HCT116 (cell line): Measurements from ENCODE around the gene AVEN. TPM values are rescaled to one million over a fixed set of nuclear protein-coding genes. Genes with fewer than 3 reads are reported as not detected.

ENCODE experiments used
- ATAC-seq: fragments of 200-7000 bp; cut with Tn5 transposase; 2 replicates; pipeline ENCODE4 v1.9.1; 2020; ENCODE audit warnings: mild to moderate bottlenecking, moderate library complexity
- BruUV-seq: library from RNA; stranded (reverse); fragments of 400-500 nt; replicated peaks from 2 replicates; lab custom pipeline; 2021; lab: Mats Ljungman, UMichigan
- CTCF ChIA-PET: fragments of 300-600 bp; sonication (Branson Sonifier 250); formaldehyde crosslinking; loops from one replicate; lab custom pipeline; 2021; ENCODE audit warnings: antibody characterized with exemption; lab: Charles Lee
- POLR2A ChIA-PET: fragments of 300-600, 350-600 bp; sonication (Branson Sonifier 250); formaldehyde crosslinking; loops from one replicate; lab custom pipeline; 2021; ENCODE audit warnings: antibody characterized with exemption; lab: Charles Lee
- RAD21 ChIA-PET, 2 experiments: fragments of 300-600 bp; sonication (Branson Sonifier 250); formaldehyde crosslinking; loops; one replicate each; lab custom pipeline; 2023; ENCODE audit warnings: low total read pairs in 2 of 2; ENCODE audit not compliant: uncharacterized antibody in 2 of 2, unreplicated experiment in 2 of 2, low non-redundant PET in 1 of 2; lab: Charles Lee
- DNase-seq: peaks from one replicate; pipeline ENCODE4 v3.0.0-alpha.2; 2010; ENCODE audit warnings: low read depth, low spot score
- H2AFZ ChIP-seq: fragments of 200-600 bp; shearing (Covaris generic), sonication (generic); 2 replicates; pipeline ENCODE4 v1.6.1; 2017; ENCODE audit warnings: low read depth, mixed run types, mixed read lengths, antibody characterized with exemption, low read length; ENCODE audit not compliant: poor library complexity, severe bottlenecking
- H3K27ac ChIP-seq: 2 replicates; pipeline ENCODE4 v1.5.1; 2012; ENCODE audit warnings: low read depth, low read length
- H3K27me3 ChIP-seq: fragments of 200-600 bp; sonication (generic); 2 replicates; pipeline ENCODE4 v1.6.1; 2016; ENCODE audit warnings: mixed run types, low read length, mixed read lengths; ENCODE audit not compliant: insufficient read depth
- H3K36me3 ChIP-seq, 2 experiments: fragments of 200-500 bp in 1 of 2; fragments of 200-600 bp in 1 of 2; sonication (Bioruptor generic) in 1 of 2; sonication (generic) in 1 of 2; 2 replicates each; pipeline versions ENCODE4 v1.5.1 to v1.6.1; 2014 to 2016; ENCODE audit warnings: low read length in 2 of 2, inconsistent platforms in 1 of 2, mixed read lengths in 1 of 2, mixed run types in 1 of 2; ENCODE audit not compliant: insufficient read depth in 2 of 2, control insufficient read depth in 1 of 2
- H3K4me1 ChIP-seq, 2 experiments: fragments of 200-600 bp in 1 of 2; sonication (generic) in 1 of 2; 2 replicates each; pipeline versions ENCODE4 v1.5.1 to v1.6.1; 2012 to 2017; ENCODE audit warnings: low read length in 2 of 2, inconsistent platforms in 1 of 2, mild to moderate bottlenecking in 1 of 2, mixed read lengths in 1 of 2, mixed run types in 1 of 2, moderate library complexity in 1 of 2; ENCODE audit not compliant: insufficient read depth in 2 of 2, control insufficient read depth in 1 of 2
- H3K4me2 ChIP-seq: fragments of 200-600 bp; sonication (generic); 2 replicates; pipeline ENCODE4 v1.6.1; 2017; ENCODE audit warnings: mixed run types, low read length, mixed read lengths
- H3K4me3 ChIP-seq, 2 experiments: fragments of 200-600 bp in 1 of 2; sonication (generic) in 1 of 2; replicated peaks in 1 of 2; 2 replicates each; pipeline ENCODE4 v1.5.1; 2011 to 2016; ENCODE audit warnings: low read length in 2 of 2, control low read depth in 1 of 2, low read depth in 1 of 2, mild to moderate bottlenecking in 1 of 2, mixed read lengths in 1 of 2, mixed run types in 1 of 2
- H3K79me2 ChIP-seq: fragments of 200-600 bp; sonication (generic); 2 replicates; pipeline ENCODE4 v1.6.1; 2017; ENCODE audit warnings: mild to moderate bottlenecking, mixed run types, low read length, moderate library complexity, mixed read lengths; ENCODE audit not compliant: insufficient read depth
- H3K9ac ChIP-seq: fragments of 200-600 bp; sonication (generic); 2 replicates; pipeline ENCODE4 v1.6.1; 2016; ENCODE audit warnings: low read length, mixed read lengths
- H3K9me2 ChIP-seq: fragments of 200-600 bp; sonication (generic), shearing (Covaris generic); 2 replicates; pipeline ENCODE4 v1.6.1; 2017; ENCODE audit warnings: mixed run types, mild to moderate bottlenecking, moderate library complexity; ENCODE audit not compliant: insufficient read depth
- H3K9me3 ChIP-seq, 2 experiments: fragments of 200-500 bp in 1 of 2; fragments of 200-600 bp in 1 of 2; sonication (Bioruptor generic) in 1 of 2; sonication (generic) in 1 of 2; 2 replicates each; pipeline ENCODE4 v1.6.1; 2014 to 2017; ENCODE audit warnings: low read length in 2 of 2, mixed read lengths in 2 of 2, inconsistent platforms in 1 of 2, low read depth in 1 of 2, mild to moderate bottlenecking in 1 of 2, mixed run types in 1 of 2, moderate library complexity in 1 of 2; ENCODE audit not compliant: control insufficient read depth in 1 of 2, insufficient read depth in 1 of 2
- H4K20me1 ChIP-seq: fragments of 200-600 bp; sonication (generic), shearing (Covaris generic); 2 replicates; pipeline ENCODE4 v1.6.1; 2017; ENCODE audit warnings: mixed run types, mild to moderate bottlenecking, moderate library complexity; ENCODE audit not compliant: insufficient read depth
- ATF3 ChIP-seq: IDR thresholded peaks from 2 replicates; pipeline ENCODE4 v1.6.1; 2012
- CBX3 ChIP-seq: IDR thresholded peaks from 2 replicates; pipeline ENCODE4 v1.6.1; 2012; ENCODE audit warnings: low read depth
- CEBPB ChIP-seq: IDR thresholded peaks from 2 replicates; pipeline ENCODE4 v1.6.1; 2012; ENCODE audit warnings: low read depth
- CTCF ChIP-seq, 3 experiments: fragments of 200-600 bp in 1 of 3; sonication (generic) in 1 of 3; IDR thresholded peaks in 2 of 3; conservative IDR thresholded peaks in 1 of 3; 2 replicates each; pipeline ENCODE4 v1.5.1; 2012 to 2017; ENCODE audit warnings: low read depth in 2 of 3, low read length in 2 of 3, antibody characterized with exemption in 1 of 3, borderline replicate concordance in 1 of 3, control low read depth in 1 of 3, mild to moderate bottlenecking in 1 of 3, mixed read lengths in 1 of 3, mixed run types in 1 of 3, moderate library complexity in 1 of 3; ENCODE audit not compliant: insufficient read depth in 1 of 3
- ELF1 ChIP-seq: IDR thresholded peaks from 2 replicates; pipeline ENCODE4 v1.6.1; 2012; ENCODE audit warnings: low read depth, borderline replicate concordance
- EZH2 ChIP-seq: fragments of 200-600 bp; sonication (generic); IDR thresholded peaks from 2 replicates; pipeline ENCODE4 v1.6.1; 2017; ENCODE audit warnings: antibody characterized with exemption, mixed run types
- EZH2phosphoT487 ChIP-seq: fragments of 200-600 bp; IDR thresholded peaks from 2 replicates; pipeline ENCODE4 v1.6.1; 2018; ENCODE audit warnings: antibody characterized with exemption, borderline replicate concordance
- FOSL1 ChIP-seq: IDR thresholded peaks from 2 replicates; pipeline ENCODE4 v1.6.1; 2012; ENCODE audit warnings: low read depth
- JUND ChIP-seq: IDR thresholded peaks from 2 replicates; pipeline ENCODE4 v1.6.1; 2012
- MAX ChIP-seq: IDR thresholded peaks from 2 replicates; pipeline ENCODE4 v1.6.1; 2012
- RAD21 ChIP-seq: IDR thresholded peaks from 2 replicates; pipeline ENCODE4 v1.6.1; 2012; ENCODE audit warnings: low read depth, mild to moderate bottlenecking
- SIN3A ChIP-seq: IDR thresholded peaks from 2 replicates; pipeline ENCODE4 v1.6.1; 2012; ENCODE audit warnings: low read depth
- SP1 ChIP-seq: IDR thresholded peaks from 2 replicates; pipeline ENCODE4 v1.6.1; 2012; ENCODE audit warnings: low read depth
- SRF ChIP-seq: IDR thresholded peaks from 2 replicates; pipeline ENCODE4 v1.6.1; 2012; ENCODE audit warnings: low read depth
- TCF7L2 ChIP-seq: IDR thresholded peaks from 2 replicates; pipeline ENCODE4 v1.7.0; 2011; ENCODE audit warnings: borderline replicate concordance, inconsistent platforms; ENCODE audit not compliant: insufficient read depth, insufficient read length; ENCODE audit errors: extremely low read depth
- YY1 ChIP-seq: IDR thresholded peaks from 2 replicates; pipeline ENCODE4 v1.6.1; 2011; ENCODE audit warnings: low read length, low read depth, moderate library complexity, mild to moderate bottlenecking; ENCODE audit not compliant: insufficient replicate concordance; ENCODE audit errors: extremely low read depth
- ZBTB33 ChIP-seq: IDR thresholded peaks from 2 replicates; pipeline ENCODE4 v1.6.1; 2011; ENCODE audit warnings: mild to moderate bottlenecking, low read length, moderate library complexity; ENCODE audit not compliant: insufficient replicate concordance; ENCODE audit errors: extremely low read depth
- ZFX ChIP-seq: fragments of 450-650 bp; IDR thresholded peaks from 2 replicates; pipeline ENCODE4 v1.6.1; 2017
- ZNF274 ChIP-seq: fragments of 200-500 bp; sonication (Bioruptor generic); IDR thresholded peaks from 2 replicates; pipeline ENCODE4 v1.6.1; 2014; ENCODE audit warnings: mild to moderate bottlenecking, low read depth, low read length, inconsistent platforms
- intact Hi-C: fragments of 100-400 bp; cut with micrococcal nuclease; formaldehyde crosslinking; loops from 2 replicates; pipeline ENCODE4 v1.10.0; 2022
- total RNA-seq: library from RNA; stranded (reverse); gene quantifications from one replicate; pipeline ENCODE4 v1.2.1, GENCODE V29; 2021; ENCODE audit not compliant: unreplicated experiment

AVEN gene
- total RNA-seq, 1 experiment from 2014 or later: 6.8 TPM

GRCh38 chr15:33912326-33912725, 126.7 kb downstream of the AVEN start (continued):
- TF ChIP-seq CTCF (IDR thresholded peaks at IDR 0.05 in 2 of 3, conservative IDR thresholded peaks at IDR 0.05 in 1 of 3; ENCODE audit: borderline replicate concordance in 1 of 3, insufficient read depth in 1 of 3, low read depth in 2 of 3, low read length in 2 of 3): no peak
- no peak for TF ChIP-seq TCF7L2
- no peak for TF ChIP-seq CBX3

- Histone ChIP-seq H3K9ac (no peak overlapping the region), H3K27me3 (no peaks in the 10 kb centered on the region), H3K9me3 (no peaks in the 10 kb centered on the region), H3K36me3 (no peaks in the 10 kb centered on the region), H3K4me3 (no peak overlapping the region), H2AFZ (no peak overlapping the region), H4K20me1 (no peaks in the 10 kb centered on the region), H3K4me1 (peaks cover 6 to 7% of the 10 kb centered on the region in 2 experiments), H3K79me2 (no peaks in the 10 kb centered on the region), H3K9me2 (no peaks in the 10 kb centered on the region), H3K27ac (no peak overlapping the region), H3K4me2 (no peak overlapping the region)
- ATAC-seq: no peak
- RAD21 ChIA-PET: no interaction called here
- DNase-seq: no peak
- POLR2A ChIA-PET: no interaction called here
- intact Hi-C loops: no loop called here
- BruUV-seq: no TSS peak
- CTCF ChIA-PET: no interaction called here
- no peak for TF ChIP-seq SIN3A
- TF ChIP-seq MAX: no peak
- no peak for TF ChIP-seq FOSL1
- TF ChIP-seq ZNF274: no peak
- no peak for TF ChIP-seq SRF
- no peak for TF ChIP-seq SP1
- TF ChIP-seq TCF7L2: no peak
- TF ChIP-seq ZBTB33: no peak
- TF ChIP-seq ELF1: no peak
- no peak for TF ChIP-seq ATF3
- no peak for TF ChIP-seq CEBPB
- TF ChIP-seq EZH2: no peak
- TF ChIP-seq EZH2phosphoT487: no peak
- TF ChIP-seq CBX3: no peak
- no peak for TF ChIP-seq RAD21
- TF ChIP-seq ZFX: no peak
- no peak for TF ChIP-seq JUND
- TF ChIP-seq YY1: no peak
Measured at GRCh38 chr15:33910741-33911140, 128.3 kb downstream of the AVEN start.
